HG03139 (cell line): ENCODE results near the gene DRD3.
A peak's percentile ranks its signal among the peaks of the same experiment; 100 is the strongest.

ENCODE experiments used
- ATAC-seq: cut with Tn5 transposase; IDR thresholded peaks from one replicate; pipeline ENCODE4 v1.9.1; 2021; ENCODE audit not compliant: unreplicated experiment

DRD3 gene

DNA sequence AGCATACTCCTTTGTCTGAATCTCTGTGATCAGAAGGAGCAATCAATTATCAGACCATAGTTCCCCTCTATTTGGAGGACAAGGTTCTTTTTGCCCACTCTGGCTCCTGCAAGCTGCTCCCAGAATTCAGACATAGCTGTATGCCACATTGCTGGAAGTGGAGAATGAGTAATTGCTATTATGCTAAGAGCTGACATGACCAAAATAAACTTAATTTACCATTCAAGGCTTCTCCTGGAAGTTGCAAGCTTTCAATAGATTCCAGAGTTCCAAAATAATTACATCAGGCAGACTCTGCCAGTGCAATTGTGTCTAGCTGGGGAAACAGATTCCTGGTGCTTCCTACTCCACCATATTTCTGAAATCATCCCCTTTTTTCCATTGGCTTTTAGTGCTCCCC, 7.6 kb upstream of the DRD3 start:
- ATAC-seq = no peak

DNA sequence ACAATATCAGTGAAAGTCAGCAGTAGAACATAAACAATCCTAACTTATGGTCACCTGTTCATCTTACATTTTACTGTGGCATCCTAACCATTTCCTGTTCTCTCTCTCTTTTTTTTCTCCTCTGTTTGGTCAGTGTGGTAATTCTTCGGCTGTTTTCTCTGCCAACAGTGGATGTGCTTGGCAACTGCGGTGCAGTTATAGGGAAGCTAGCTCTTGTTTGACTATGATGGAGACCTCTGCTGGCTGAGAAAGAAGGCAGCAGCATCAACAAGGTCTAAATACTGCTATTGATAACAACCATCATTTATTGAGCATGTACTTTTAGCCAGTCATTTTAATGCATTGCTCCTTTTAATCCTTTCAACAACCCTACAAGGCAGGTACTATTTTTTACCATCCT, 723 bp upstream of the DRD3 start:
- no peak for ATAC-seq

DNA sequence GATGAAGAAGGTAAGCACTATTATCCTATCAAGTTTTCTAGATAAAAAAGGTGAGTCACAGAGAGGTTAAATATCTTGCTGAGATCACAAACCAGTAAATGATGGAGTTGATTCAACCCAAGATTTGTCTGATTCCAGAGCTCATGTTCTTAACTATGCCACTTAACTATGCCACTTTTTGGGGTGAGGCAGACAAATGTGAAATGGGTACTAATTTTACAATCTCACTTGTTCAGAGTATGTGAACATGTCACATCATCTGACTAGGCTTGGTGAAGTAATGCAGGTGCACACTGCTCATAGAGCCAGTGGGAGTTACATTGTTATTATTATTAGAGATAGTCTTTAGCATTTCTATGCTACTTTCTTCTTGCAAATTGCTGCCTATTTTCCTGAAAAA, 2.0 kb downstream of the DRD3 start:
- ATAC-seq = no peak

DNA sequence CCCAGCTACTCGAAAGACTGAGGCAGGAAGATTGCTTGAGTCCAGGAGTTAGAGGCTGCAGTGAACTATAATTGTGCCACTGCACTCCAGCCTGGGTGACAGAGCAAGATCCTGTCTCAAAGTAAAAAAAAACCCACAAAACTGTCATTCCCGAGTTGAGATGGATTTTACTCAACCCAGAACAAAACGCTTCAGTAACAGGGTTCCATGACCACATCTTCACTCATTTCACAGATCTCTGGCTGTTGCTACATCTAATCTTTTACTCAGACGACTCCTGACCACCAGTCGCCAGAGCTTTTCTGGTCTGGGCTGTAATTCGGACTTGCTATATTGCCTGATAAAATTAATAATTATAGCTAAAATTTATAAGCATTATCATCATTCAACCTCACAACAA, 2.4 kb downstream of the DRD3 start:
- ATAC-seq = no peak

DNA sequence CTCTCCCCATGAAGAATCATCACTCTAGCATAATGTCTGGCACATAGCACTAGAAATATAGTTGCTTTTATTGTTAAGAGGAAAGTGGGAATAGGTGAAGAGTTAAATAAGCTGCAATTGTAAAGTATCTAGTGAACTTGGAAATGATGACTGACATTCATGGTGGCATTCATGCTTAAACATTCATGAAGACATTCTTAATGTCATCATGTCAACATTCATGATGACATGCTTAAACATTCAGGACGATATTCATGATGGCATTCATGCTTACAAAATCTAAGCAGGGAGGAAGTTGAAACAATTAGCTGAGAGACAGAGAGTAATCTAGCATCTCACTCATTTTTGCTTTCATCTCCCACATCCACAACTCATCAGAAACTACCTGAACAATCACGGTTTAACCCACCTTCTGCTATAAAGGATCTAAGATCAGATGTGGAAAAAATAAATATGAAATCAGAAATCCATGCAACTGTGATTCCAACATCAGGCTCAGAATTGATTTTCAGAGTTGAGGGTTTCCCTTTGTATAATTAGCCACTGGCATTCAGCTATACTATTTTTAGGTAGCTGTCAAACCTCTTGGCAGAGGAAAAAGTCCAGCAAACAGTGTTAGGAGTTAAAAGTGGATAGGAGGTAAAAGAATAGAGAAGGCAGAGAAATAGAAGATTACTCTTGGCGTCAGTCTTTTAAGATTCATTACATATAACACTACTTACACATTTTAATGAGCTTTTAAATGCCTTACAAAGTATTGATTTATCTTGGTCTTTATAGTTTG, 3.5 kb downstream of the DRD3 start:
- no peak for ATAC-seq

DNA sequence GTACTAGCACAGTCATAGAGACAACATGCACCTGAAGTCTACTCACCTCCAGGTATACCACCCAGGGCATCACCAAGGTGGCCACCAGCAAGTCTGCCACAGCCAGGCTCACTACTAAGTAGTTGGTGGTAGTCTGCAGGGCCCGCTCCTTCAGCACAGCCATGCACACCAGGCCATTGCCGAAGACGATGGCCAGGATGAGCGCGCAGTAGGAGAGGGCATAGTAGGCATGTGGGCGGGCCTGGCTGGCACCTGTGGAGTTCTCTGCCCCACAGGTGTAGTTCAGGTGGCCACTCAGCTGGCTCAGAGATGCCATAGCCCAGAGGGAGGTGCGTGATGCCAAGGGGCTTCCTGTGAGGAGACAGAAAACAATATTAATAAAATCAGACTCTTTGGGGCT, 7.2 kb downstream of the DRD3 start:
- no peak for ATAC-seq

DNA sequence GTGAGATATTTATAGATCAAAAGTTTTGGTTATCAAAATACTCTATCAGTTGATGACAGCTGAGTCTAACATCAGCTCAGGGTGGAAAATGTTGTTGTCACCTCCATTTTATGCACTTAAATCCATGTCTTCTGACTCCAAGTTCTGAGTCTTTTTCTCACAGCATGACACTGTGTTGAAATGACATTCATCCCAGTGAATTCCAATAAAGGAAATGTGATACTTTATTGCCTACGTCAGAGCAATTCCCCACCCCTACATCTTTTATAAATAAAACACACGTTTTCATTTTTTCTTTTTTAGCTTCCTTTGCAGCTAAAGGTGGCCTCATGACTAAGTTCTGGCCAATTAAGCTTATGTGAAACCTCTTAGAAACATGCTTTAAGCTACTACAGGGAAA, 10.7 kb downstream of the DRD3 start:
- ATAC-seq = no peak

DNA sequence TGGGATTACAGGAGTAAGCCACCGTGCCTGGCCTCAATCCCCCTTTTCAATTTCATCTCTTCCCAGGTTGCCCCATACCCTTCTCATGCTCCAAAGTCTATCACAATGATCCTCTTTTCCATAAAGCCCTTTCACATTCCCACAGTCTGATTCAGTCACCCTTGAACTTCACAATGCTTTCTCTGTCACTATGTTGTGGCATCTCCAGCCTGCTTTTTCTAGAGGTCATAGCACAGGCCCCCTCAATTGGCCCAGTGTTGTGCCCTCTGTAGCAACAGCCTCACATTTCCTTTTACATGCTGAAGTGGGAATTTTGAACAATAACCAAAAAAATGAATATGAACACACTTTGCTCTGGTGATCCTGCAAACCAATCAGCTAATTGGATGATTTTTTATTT, 21.5 kb downstream of the DRD3 start:
- no peak for ATAC-seq

DNA sequence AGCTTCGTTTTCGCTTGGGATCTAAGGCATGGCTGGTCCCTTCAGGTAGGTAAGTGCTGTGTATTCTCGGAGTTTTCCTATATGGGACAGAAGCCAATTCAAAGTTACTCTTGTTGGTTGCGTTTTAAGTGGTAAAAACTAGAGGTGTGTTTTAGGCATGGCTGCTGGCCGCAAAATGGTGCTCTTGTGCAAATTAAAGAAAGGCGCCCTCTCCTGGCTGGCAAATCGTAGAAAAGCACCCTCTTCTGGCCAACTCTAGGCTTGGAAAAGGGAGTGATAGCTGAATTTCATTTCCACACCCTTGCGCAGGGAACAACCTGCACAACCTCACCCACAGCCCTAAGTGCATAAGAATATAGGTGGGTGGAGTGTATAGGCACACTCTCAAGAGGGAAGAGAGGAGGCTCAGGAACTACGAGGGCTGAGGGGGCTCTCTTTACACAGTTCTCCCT, 23.5 kb downstream of the DRD3 start:
- no peak for ATAC-seq

DNA sequence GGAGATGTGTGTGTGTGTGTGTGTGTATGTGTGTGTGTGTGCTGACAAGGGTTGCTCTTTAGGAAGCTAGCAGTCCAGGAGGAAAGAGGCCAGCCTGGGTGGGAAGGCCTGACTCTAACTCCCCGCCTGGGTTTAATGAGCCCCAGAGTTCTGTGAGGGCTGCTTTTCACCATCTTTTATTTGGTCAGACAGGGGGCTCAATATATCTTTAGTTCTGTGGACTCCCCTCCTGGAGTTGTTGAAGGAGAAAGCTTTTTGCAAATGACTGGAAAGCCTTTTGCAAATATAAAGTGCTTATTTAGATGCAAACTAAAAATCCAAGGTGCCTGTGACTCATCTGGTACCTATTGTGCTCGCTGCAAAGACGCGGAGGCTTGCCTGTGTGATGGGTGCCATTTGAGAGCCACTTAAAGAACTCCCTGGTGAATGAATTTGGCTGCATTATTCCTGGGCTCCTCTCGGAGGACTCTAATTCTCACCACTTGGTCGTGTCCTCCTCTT, 24.5 kb downstream of the DRD3 start:
- ATAC-seq = no peak

DNA sequence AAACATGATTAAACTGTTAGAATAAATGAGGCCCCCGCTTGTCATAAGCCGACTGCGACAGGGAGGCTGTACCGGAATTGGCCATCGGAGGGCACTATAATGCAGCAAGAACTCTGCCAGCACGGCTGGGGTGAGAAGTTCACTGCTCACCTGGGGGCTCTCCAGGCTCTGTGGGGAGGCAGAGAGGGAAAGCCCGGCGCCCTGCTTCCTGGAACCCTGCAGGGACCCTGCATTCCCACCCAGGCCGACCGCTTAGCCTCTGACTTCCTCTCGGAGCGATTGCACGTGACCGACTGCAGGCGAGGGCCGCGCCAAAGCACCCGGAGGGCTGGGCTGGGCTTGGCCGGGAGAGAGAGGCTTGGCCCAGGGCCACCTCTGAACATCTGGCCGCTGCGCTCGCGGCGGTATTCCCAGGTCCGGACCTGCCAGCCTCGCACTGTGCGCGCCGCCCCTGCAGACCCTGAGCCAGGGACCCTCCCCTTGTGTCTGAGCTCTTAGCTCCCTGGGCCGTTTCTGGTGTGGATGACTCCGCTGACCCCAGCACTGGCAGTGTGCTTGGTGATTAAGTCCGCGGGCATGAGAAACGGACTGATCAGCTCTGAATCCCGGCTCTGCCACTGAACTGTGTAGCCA, 26.2 kb downstream of the DRD3 start:
- ATAC-seq = peak; percentile 88

DNA sequence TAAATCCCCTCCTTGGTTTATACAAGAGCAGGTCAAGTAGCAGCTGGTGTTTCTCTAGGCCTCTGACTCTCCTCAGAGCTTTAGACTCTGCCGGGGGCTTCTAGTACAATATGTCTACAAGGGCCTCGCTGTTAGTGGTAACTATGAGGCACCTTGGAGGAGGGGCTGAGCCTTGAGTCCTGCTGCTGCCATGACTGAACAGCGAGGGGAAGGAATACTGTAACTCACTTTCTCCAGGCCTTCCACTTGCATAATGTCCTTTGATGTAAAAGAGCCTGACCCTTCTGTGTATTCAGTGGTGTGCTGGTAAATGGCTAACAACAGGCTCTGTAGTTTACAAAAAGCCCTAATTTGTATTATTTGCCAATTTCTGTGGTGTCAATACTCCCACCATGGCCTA, 27.8 kb downstream of the DRD3 start:
- ATAC-seq = no peak

DNA sequence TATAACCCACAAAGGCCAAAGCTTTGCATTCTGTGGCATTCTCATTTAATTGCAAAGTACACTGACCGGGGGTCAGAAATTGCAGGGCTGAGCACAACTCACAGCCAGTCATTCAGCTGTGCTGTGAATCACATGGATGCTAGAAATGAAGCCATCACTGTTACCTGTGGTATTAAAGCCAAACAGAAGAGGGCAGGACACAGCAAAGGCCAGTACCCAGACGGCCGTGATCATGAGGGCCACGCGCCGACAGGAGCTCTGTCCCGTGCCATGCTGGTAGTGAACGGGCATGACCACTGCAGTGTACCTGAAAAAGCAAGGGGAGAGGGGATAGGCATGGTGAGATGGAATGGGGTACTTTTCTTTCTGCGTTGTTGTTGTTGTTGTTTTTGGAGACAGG, 31.6 kb downstream of the DRD3 start:
- no peak for ATAC-seq

DNA sequence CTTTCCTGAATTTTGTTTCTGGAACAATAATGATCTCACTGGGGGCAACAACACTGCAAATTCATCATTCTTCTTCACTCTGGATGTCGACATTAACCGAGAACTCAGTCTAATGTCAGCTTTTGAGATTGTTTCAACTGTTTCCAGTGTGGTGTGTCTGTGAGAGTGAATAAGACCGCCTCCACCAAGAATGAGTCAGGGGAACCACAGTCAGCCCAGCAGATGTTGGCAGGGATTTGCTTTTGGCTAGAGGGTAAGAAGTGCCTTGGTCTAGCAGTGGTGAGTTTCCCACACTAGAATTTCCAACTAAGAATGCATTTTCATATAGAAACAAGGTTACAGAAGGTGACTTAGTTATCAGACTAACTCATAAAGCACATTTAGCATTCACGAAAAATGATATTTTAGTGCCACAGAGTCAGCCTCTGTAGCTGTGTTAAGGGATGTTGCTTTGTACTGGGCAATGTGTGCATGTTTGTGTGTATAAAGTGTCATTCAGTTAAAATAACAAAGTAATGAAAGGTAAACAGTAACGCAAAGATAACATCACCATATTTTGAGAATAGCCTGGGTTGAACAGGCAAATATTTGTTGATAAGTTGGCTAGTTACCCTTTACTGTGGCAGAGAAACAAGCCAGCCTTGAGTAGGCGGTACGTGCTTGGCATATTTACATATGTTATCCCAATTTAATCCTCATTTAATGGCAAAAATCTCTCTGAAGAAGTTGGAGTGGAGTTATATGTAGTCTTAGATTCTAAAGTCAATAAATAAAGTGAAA, 33.8 kb downstream of the DRD3 start:
- no peak for ATAC-seq

DNA sequence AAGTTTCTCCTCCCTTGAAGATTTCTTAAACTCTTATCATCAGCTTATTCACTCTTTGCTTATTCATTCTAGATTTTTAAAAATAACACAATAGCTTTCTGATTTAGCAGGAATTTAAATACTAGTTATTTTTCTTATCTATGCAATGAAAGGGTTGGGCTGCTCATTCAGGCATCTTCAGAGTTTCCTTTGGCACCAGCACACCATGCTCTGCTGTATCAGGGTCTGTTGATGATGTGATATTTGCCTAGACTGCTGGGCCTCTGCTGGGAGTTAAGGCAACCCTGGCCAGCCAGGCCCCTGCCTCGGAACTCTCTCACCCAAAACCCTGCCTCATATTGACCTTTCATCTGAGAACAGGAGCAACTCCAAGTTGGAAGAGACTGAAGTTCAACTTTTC, 35.0 kb downstream of the DRD3 start:
- no peak for ATAC-seq

DNA sequence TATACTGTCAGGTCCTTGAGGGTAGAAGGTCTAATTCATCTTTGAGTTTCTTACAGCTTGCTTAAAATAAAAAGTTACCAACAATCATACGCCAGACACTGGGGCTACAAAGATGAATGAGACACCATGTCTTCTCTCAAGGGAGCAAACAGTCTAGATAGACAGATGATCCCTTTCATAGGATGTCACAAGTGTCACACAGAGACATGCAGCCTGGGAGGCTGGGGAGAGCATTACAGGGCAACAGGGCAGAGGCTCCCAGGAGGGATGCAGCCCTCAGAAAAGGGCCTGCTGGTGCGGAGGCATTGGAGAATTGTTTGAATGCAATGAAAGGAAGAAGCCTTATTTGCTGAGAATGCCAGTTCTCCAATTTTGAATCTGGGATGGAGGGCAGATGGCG, 39.0 kb downstream of the DRD3 start:
- ATAC-seq = no peak

DNA sequence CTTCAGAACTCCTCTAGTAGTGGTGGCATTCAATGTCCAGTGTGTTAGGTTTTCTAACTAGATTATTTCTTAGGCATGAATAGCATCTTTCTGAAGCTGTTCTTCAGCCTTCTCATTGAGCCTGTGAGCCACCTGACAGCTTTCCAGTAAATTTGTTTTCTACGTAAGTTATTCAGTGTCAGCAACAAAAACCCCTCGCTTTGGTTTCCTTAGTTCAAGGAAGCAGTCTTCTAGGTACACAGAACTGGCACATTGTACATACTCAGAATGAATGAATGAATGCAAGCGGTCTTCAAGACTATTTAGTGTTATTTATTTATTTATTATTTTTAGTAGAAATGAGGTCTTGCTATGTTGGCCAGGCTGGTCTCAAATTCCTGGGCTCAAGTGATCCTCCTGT, 44.9 kb downstream of the DRD3 start:
- ATAC-seq = no peak

DNA sequence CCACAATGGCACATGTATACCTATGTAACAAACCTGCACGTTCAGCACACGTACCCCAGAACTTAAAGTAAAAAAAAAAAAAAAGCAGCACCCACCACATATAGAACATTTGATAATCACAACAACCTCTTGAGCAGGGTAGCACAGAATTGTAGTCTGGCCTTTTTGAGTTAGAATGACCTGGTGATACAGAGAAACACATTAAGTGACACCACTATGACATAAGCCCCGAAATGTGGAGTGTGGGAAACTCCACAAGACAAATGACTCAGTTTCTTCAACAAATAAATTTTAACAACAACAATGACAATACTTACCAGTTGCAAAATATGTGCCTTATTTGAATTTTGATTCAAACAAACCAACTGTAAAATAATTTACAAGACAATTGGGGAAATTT, 46.4 kb downstream of the DRD3 start:
- ATAC-seq = no peak

DNA sequence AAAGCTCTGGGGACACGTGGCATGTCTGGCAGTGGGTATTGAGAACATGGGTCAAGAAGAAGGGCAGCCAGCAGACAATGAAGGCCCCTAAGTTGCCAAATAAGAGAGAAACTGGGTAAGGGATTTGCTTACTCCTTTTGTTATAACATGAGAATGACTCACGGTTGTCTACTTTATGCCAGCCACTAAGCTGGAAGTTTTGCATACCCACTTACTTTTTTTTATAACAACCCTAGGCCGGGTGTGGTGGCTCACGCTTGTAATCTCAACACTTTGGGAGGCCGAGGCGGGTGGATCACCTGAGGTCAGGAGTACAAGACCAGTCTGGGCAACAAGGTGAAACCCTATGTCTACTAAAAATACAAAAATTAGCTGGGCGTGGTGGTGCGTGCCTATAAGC, 50.0 kb downstream of the DRD3 start:
- no peak for ATAC-seq

DNA sequence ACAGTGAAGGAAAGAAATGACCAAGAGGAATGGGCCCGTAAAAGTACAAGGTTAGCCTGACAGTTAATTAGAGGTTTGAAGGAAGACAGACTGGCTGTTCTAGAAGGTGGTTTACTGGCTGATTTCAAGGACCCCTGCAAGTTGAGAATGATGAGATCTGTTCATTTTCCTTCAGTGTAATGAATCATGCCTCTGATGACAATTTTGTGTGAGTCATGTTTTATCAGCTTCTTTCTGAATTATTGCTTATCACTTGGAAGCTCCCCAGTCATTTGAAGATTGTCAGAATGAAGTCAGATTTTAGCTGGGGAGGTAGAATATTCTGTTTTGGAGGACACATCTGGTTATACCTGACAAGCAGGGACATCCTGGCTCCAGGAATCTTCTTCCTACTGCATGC, 50.6 kb downstream of the DRD3 start:
- ATAC-seq = no peak

DNA sequence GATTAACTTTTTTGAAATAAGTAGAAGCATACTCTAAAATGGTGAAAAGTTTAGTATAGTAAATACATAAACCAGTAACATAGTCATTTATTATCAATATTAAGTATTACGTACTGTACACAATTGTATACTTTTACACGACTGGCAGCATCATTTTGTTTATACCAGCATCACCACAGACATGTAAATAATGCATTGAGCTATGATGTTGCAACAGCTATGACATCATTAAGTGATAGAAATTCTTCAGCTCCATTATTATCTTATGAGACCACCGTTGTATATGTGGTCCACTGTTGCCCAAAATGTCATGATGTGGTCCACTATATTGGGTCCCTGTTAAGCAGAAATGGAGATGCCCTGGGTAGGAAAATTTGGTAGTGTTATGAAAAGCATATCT, 51.3 kb downstream of the DRD3 start:
- ATAC-seq = no peak

DNA sequence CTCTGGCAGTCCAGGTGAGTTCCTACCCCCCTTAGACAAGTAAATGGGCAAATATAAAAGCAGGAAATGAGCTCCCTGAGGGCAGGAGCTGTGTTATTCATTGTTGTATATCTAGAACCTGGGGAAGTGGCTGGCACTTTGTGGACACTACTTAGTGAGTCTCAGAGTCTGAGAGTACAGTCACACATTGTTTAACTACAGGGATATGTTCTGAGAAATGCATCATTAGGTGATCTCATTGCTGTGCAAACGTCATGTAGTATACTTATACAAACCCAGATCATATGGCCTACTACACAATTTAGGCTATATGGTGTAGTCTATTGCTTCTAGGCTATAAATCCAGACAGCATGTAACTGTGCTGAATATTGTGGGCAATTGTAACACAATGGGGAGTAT, 52.4 kb downstream of the DRD3 start:
- ATAC-seq = no peak
